GM12874 (cell line): ENCODE measurements around the gene DGCR2.

ENCODE experiments used
- TF ChIP-seq, protein P1 (sequence below): IDR thresholded peaks from 2 replicates; pipeline ENCODE4 v1.5.1; 2011; ENCODE audit warnings: low read depth, mild to moderate bottlenecking, control low read depth, low read length, moderate library complexity; ENCODE audit not compliant: insufficient read depth

Gene DGCR2

DNA sequence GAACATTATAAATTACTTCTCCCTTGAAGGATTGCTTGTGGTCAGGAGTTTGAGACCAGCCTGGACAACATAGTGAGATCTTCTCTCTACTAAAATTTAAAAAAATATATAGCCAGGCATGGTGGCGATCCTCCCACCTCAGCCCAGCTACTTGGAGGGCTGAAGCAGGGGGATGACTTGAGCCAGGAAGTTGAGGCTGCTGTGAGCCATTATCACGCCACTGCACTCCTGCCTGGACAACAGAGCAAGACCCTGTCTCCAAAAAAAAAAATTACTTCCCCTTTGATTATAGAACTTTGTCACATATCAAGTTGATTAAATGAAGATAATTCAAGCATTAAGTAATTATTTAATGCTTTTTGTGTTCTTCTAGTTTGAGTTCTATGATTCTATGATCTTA lies 121.0 kb downstream of the DGCR2 start:
- TF ChIP-seq, protein P1, sequence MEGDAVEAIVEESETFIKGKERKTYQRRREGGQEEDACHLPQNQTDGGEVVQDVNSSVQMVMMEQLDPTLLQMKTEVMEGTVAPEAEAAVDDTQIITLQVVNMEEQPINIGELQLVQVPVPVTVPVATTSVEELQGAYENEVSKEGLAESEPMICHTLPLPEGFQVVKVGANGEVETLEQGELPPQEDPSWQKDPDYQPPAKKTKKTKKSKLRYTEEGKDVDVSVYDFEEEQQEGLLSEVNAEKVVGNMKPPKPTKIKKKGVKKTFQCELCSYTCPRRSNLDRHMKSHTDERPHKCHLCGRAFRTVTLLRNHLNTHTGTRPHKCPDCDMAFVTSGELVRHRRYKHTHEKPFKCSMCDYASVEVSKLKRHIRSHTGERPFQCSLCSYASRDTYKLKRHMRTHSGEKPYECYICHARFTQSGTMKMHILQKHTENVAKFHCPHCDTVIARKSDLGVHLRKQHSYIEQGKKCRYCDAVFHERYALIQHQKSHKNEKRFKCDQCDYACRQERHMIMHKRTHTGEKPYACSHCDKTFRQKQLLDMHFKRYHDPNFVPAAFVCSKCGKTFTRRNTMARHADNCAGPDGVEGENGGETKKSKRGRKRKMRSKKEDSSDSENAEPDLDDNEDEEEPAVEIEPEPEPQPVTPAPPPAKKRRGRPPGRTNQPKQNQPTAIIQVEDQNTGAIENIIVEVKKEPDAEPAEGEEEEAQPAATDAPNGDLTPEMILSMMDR, result no peak

DNA sequence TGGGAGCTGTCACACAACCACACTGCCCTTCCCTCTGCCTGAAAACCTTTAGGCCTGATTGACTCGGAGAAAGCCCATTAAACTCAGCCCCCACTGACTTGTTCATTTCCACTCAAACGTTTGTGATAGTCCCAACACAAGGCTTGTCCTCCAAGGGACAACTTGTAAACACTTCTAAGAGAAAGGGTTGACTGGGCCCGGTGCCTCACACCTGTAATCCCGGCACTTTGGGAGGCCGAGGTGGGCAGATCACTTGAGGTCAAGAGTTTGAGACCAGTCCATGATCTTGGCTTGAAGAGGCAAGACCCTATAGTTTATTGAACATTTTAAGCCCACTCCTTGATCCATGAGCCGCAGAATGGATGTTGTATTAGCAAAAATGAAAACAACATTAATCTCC lies 122.8 kb downstream of the DGCR2 start:
- TF ChIP-seq, protein P1, result no peak

DNA sequence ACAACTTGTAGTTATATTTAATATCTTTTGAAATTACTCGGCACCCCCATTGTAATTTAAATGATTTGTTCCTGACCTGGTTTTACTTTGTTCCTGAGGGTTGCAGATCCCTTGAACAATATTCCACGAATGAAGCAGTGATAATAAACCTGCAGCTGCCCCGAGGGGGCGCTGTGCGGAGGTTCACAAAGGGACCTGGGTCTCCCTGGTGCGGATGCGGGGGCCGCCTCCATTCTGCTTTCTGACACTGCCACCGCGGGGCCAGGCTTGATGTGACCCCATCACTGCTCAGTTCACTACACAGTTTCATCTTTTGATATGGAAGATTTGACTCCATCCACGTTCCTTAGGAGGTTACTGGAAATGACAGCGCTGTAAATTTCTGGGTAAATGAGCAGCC lies 123.2 kb downstream of the DGCR2 start:
- TF ChIP-seq, protein P1, result no peak

DNA sequence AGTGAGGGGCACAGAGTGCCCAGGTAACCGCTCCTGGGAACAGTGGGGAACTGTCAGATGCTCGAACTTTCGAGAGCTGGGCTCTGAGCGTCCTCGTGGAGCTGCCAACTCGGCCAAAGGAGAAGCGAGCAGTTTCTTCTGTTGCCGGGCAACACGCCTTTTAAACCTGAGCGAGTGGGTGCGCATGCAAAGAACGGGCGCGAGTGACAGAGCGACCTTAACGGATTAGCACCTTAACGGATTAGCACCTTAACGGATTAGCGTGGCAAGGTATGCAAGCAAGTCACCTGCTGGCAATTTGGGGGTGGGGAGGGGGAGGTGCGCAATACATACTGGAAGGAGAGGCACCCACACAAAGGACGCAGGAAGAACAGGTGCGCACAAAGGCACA lies 124.3 kb downstream of the DGCR2 start:
- TF ChIP-seq, protein P1, result no peak

DNA sequence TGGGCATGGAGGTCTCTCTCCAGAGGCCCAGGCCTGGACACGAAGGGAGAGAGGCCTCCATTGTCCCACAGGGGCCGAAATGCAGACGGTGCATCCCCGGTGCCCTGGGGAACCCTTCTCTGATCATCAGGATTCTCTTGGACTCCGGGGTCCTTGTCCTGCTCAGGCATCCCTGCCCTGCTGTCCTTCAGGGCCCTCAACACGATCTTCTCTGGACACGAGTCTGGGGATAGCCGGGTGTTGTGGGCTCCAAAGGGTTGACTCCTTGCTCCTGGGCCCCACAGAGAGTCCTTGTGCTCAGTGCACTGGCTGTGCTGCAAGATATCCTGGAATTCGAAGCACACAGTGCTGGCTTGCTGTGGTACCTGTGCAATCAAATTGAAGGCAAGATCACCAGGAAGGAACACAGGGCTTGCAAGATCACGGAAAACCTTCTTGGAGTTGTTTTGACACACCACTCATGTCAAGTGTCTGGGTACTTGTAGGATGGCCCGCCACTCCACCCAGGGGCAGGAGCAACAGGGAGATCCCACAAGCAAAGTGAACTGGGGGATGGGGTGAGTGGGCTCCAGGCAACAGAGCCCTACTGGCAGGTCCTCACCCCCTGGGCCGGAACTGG lies 124.8 kb downstream of the DGCR2 start:
- TF ChIP-seq, protein P1, result no peak

DNA sequence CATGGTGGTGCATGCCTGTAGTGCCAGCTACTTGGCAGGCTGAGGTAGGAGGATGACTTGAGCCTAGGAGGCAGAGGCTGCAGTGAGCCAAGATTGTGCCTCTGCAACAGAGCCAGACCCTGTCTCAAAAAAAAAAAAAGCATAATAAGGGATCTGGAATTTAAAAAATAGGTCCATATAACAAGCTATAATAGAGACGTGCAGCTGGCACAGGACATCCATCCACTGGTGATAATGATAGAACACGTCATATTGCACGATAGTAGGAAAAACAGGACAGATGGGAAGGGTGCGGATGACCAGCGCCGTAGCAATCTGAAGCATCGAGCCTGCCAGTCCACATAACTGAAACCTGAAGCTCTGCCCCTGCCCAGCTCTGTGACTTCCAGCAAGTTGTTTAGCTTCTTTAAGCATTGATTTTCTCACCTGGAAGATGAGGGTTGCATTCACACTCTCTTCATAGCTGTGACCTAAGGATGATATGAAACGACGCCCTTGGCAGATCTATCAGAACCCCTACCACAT lies 125.8 kb downstream of the DGCR2 start:
- TF ChIP-seq, protein P1, result no peak

DNA sequence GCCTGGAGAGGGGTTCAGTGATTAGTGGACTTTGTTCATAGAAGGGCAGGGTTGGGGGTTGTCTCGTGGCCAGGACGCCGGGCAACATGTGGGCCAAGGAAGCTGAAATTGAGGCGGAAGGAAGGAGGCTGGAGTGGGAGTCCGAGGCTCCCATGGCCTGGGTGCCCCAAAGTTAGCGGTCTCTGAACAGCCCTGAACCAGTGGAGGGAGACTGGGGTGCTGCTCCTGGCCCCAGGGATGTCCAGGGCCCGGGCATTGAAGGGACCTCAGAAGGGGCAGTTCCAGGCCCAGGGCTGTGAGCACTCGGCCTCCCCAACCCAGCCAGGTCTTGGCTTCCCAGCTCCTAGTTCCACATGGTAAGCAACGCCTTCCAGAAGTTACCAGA lies 126.9 kb downstream of the DGCR2 start:
- TF ChIP-seq, protein P1, result no peak
